GM21528 (cell line): ENCODE data around the gene EIF1AD.

Source experiments
- ATAC-seq: cut with Tn5 transposase; IDR thresholded peaks from one replicate; pipeline ENCODE4 v1.9.1; 2021; ENCODE audit warnings: mild to moderate bottlenecking, moderate library complexity; ENCODE audit not compliant: unreplicated experiment, low FRiP score

EIF1AD gene

DNA sequence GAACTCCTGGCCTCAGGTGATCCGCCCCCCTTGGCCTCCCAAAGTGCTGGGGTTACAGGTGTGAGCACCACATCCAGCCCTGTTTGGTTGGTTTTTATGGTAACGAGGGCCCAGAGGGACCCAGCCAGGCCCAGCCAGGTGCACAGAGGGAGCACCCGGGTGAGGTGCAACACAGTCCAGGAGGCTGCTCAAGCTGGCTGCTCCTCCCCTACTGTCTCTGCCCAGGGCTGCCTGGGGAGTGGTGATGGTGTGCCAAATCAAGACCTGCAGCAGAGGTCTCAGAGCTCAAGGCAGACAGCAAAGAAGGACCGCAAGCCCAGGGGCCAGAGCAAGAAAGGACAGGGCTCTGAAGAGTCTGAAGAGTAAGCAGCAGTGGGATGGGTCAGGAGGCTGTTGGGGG is 55.3 kb downstream of the EIF1AD start:
- ATAC-seq = no peak
